KBM-7 (cell line): ENCODE results near the gene ELMO1.
"Not testable (repeated sequence)": the region's sequence is repeated elsewhere in the genome, so short reads cannot be mapped to it uniquely, and the experiment has no call there.

Experiments
- DNase-seq: peaks from one replicate; pipeline ENCODE4 v3.0.0-alpha.2; 2015
- in situ Hi-C: fragments of 300-500 bp; cut with MboI; formaldehyde crosslinking; loops from 2 replicates; pipeline ENCODE4 v1.14.3; 2020; ENCODE audit warnings: low sequenced_read_pairs, low pct_unique_long_range_greater_than_20kb, mixed read lengths

ELMO1 gene

GRCh38 chr7:37142958-37143357 is 305.7 kb downstream of the ELMO1 start:
- no peak for DNase-seq
- in situ Hi-C loops = no loop called here

GRCh38 chr7:37141742-37142141 is 306.9 kb downstream of the ELMO1 start:
- no peak for DNase-seq
- in situ Hi-C loops = no loop called here

- DNase-seq, in situ Hi-C loops: not testable (repeated sequence)
Observed at GRCh38 chr7:37133902-37134301, 314.8 kb downstream of the ELMO1 start.

- in situ Hi-C loops = no loop called here
Observed at GRCh38 chr7:37131855-37132254, 316.8 kb downstream of the ELMO1 start.

GRCh38 chr7:37129035-37129425 is 319.6 kb downstream of the ELMO1 start:
- DNase-seq = no peak
- in situ Hi-C loops = no loop called here

More at GRCh38 chr7:37131855-37132254, 316.8 kb downstream of the ELMO1 start:
- DNase-seq = no peak

GRCh38 chr7:37128327-37129034 is 320.2 kb downstream of the ELMO1 start:
- no peak for DNase-seq
- in situ Hi-C loops = no loop called here

- in situ Hi-C loops = no loop called here
- DNase-seq = no peak
Observed at GRCh38 chr7:37119296-37119860, 329.3 kb downstream of the ELMO1 start.

GRCh38 chr7:37118004-37118403 is 330.7 kb downstream of the ELMO1 start:
- no peak for DNase-seq
- in situ Hi-C loops = no loop called here

- in situ Hi-C loops = no loop called here
- DNase-seq = no peak
Observed at GRCh38 chr7:37117292-37117691, 331.4 kb downstream of the ELMO1 start.

- no peak for DNase-seq
Observed at GRCh38 chr7:37116093-37116701, 332.5 kb downstream of the ELMO1 start.

GRCh38 chr7:37113661-37114355 is 334.9 kb downstream of the ELMO1 start:
- in situ Hi-C loops = no loop called here
- DNase-seq = no peak

More at GRCh38 chr7:37116093-37116701, 332.5 kb downstream of the ELMO1 start:
- in situ Hi-C loops = no loop called here

GRCh38 chr7:37112876-37113275 is 335.8 kb downstream of the ELMO1 start:
- no peak for DNase-seq
- in situ Hi-C loops = no loop called here

GRCh38 chr7:37112218-37112617 is 336.4 kb downstream of the ELMO1 start:
- no peak for DNase-seq
- in situ Hi-C loops = no loop called here

- DNase-seq = no peak
- in situ Hi-C loops = no loop called here
Observed at GRCh38 chr7:37111459-37111858, 337.2 kb downstream of the ELMO1 start.

GRCh38 chr7:37110660-37111424 is 337.8 kb downstream of the ELMO1 start:
- DNase-seq = no peak
- in situ Hi-C loops = no loop called here

- in situ Hi-C loops = no loop called here
- DNase-seq = peak; percentile 18
Observed at GRCh38 chr7:37109843-37110242, 338.8 kb downstream of the ELMO1 start.

GRCh38 chr7:37109016-37109683 is 339.5 kb downstream of the ELMO1 start:
- DNase-seq = no peak
- in situ Hi-C loops = no loop called here

GRCh38 chr7:37108615-37109014 is 340.0 kb downstream of the ELMO1 start:
- in situ Hi-C loops = no loop called here

More at GRCh38 chr7:37108615-37109014, 340.0 kb downstream of the ELMO1 start:
- no peak for DNase-seq
